Skeletal muscle tissue (tissue), 4 donors: ENCODE results near the gene MAPKAPK5. TPM values are rescaled to one million over a fixed set of nuclear protein-coding genes. Genes with fewer than 3 reads are reported as not detected.
A peak's percentile ranks its signal among the peaks of the same experiment; 100 is the strongest.

Experiments used
- H3K27ac ChIP-seq: one replicate; pipeline ENCODE4 v1.7.0; 2013; ENCODE audit warnings: mild to moderate bottlenecking, low read depth, low read length, inconsistent platforms
- H3K27me3 ChIP-seq, 3 donors: one replicate each; pipeline ENCODE4 v1.7.0; 2013; ENCODE audit warnings: low read length in 3 of 3; ENCODE audit not compliant: control insufficient read depth in 3 of 3, insufficient read depth in 3 of 3
- H3K36me3 ChIP-seq, 3 donors: one replicate each; pipeline ENCODE4 v1.7.0; 2013; ENCODE audit warnings: low read length in 3 of 3; ENCODE audit not compliant: control insufficient read depth in 3 of 3, insufficient read depth in 3 of 3
- H3K4me1 ChIP-seq, 3 donors: one replicate each; pipeline ENCODE4 v1.7.0; 2013; ENCODE audit warnings: low read length in 3 of 3, mild to moderate bottlenecking in 3 of 3; ENCODE audit not compliant: control insufficient read depth in 3 of 3, insufficient read depth in 3 of 3
- H3K4me3 ChIP-seq, 3 donors: one replicate each; pipeline ENCODE4 v1.7.0; 2013; ENCODE audit warnings: low read length in 3 of 3
- H3K9ac ChIP-seq, 3 donors: one replicate each; pipeline ENCODE4 v1.7.0; 2013; ENCODE audit warnings: low read length in 3 of 3, mild to moderate bottlenecking in 3 of 3, moderate library complexity in 2 of 3, low read depth in 1 of 3
- H3K9me3 ChIP-seq, 3 donors: one replicate each; pipeline ENCODE4 v1.7.0; 2013; ENCODE audit warnings: low read length in 3 of 3; ENCODE audit not compliant: control insufficient read depth in 3 of 3
- total RNA-seq: library from RNA; depleted of rRNA; stranded (reverse); fragments of >200 nt; gene quantifications from one replicate; pipeline ENCODE4 v1.2.3, GENCODE V29; 2014
- donor health status: Osteomylitis.

The MAPKAPK5 gene, protein sequence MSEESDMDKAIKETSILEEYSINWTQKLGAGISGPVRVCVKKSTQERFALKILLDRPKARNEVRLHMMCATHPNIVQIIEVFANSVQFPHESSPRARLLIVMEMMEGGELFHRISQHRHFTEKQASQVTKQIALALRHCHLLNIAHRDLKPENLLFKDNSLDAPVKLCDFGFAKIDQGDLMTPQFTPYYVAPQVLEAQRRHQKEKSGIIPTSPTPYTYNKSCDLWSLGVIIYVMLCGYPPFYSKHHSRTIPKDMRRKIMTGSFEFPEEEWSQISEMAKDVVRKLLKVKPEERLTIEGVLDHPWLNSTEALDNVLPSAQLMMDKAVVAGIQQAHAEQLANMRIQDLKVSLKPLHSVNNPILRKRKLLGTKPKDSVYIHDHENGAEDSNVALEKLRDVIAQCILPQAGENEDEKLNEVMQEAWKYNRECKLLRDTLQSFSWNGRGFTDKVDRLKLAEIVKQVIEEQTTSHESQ
- 24.0 TPM for total RNA-seq

DNA sequence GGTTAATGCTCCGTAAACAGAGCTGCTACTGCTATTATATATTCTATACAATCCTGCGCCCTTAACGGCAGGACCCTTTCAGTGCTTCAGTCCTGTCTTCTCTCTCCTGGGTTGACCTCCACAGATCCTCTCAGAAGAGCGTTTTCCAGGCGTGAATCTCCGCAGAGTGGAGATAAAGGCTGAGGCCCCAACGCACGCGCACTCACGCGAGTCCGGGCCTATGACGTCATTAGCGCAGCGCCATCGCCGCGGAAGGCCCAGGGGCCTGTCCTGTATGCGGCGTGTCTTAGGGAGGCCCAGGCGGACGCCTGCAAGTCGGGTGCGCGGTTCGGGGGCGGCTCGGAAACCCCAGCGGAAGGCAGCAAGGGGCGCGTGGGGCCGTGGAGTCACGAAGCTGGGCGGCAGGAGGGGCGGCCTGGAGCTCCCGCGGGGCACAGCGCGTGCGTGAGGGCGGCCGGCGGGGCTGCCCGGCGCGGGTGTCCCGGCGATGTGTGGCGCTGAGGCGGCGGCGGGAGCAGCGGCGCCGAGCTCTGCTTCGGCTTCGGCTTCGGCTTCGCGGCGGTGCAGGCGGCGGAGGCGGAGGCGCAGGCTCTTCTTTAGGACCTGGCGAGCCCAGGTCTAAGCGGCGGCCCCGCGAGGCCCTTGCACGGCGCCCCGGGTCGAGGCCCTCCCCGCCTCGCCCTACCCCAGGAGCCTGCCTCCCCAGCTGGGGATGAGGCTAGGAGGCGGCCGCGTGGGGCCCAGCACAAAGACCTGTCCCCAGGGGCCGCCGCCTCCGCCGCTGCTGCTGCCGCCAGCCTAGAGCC lies at the start of gene MAPKAPK5:
Gene MAPKAPK5, plus strand, starts transcription at position 479 of the 806 bp plus-strand sequence. CDS start 506 bp downstream, outside the sequence.
- Histone ChIP-seq H3K9ac (peak within 1 kb of the TSS; percentile 65 to 98 (median 89)), H3K4me1 (peaks cover 29 to 42% (median 30%) of the 10 kb centered on the region in 3 donors), H3K36me3 (peaks cover 4 to 9% (median 7%) of the 10 kb centered on the region in 3 donors), H3K27me3 (no peaks in the 10 kb centered on the region), H3K4me3 (peak within 1 kb of the TSS; percentile 82 to 92 (median 82)), H3K9me3 (no peaks in the 10 kb centered on the region), H3K27ac (peak within 1 kb of the TSS; percentile 95)

- Histone ChIP-seq H3K9me3 (no peaks in the 10 kb centered on the region), H3K4me1 (peaks cover 0 to 15% (median 12%) of the 10 kb centered on the region in 3 donors), H3K27ac (no peak overlapping the region), H3K9ac (no peak overlapping the region), H3K4me3 (no peak overlapping the region), H3K27me3 (no peaks in the 10 kb centered on the region), H3K36me3 (peaks cover 41 to 53% (median 50%) of the 10 kb centered on the region in 3 donors)
Observed at GRCh38 chr12:111792856-111793235, 49.2 kb upstream of the MAPKAPK5 start.

DNA sequence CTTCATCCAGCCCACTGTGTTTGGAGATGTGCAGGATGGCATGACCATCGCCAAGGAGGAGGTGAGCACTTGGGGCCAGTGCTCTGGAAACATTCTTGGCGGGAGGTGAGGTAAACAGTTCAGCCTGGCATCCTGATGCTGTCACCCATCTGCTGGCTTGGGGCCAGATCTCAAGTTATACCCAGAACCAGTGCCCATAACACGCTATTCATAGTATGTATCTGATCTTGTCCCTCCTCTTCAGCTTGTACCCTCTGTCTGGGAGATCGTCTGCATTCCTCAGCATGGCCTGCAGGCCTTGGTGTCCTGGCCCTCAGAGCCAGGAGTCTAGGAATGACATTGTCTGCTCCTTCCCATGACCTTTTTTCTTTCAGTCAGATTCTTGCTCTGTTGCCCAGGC lies 43.8 kb upstream of the MAPKAPK5 start:
- no peak overlapping the region for H3K4me3 ChIP-seq
- H3K36me3 ChIP-seq, result peaks cover 36 to 44% (median 42%) of the 10 kb centered on the region in 3 donors
- peak overlapping the region in 1 of 3 donors; percentile 40 for H3K9ac ChIP-seq
- no peak overlapping the region for H3K27ac ChIP-seq
- no peaks in the 10 kb centered on the region for H3K9me3 ChIP-seq
- no peaks in the 10 kb centered on the region for H3K27me3 ChIP-seq
- H3K4me1 ChIP-seq, result peaks cover 0 to 7% (median 5%) of the 10 kb centered on the region in 3 donors

DNA sequence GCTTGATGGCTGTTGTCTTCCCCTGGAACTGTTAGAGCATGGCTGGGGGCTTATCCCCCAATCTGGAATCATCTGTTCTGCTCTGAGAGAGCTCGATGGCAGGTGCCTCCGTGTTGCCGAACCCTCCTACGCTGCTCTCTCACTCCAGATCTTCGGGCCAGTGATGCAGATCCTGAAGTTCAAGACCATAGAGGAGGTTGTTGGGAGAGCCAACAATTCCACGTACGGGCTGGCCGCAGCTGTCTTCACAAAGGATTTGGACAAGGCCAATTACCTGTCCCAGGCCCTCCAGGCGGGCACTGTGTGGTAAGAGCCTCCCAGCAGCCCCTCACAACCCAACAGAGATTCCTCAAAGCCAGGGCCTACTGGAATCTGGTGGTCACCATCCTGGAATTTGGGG lies 42.3 kb upstream of the MAPKAPK5 start:
- Histone ChIP-seq H3K9ac (no peak overlapping the region), H3K27me3 (no peaks in the 10 kb centered on the region), H3K27ac (no peak overlapping the region), H3K9me3 (no peaks in the 10 kb centered on the region), H3K4me1 (peaks cover 0 to 7% (median 5%) of the 10 kb centered on the region in 3 donors), H3K4me3 (no peak overlapping the region), H3K36me3 (peaks cover 34 to 43% (median 39%) of the 10 kb centered on the region in 3 donors)

- Histone ChIP-seq H3K4me1 (peaks cover 0 to 3% (median 3%) of the 10 kb centered on the region in 3 donors), H3K36me3 (peaks cover 37 to 45% (median 45%) of the 10 kb centered on the region in 3 donors), H3K4me3 (no peak overlapping the region)
Observed at GRCh38 chr12:111803038-111803626, 38.9 kb upstream of the MAPKAPK5 start.

GRCh38 chr12:111803851-111804250 lies 38.2 kb upstream of the MAPKAPK5 start:
- no peak overlapping the region for H3K9ac ChIP-seq
- no peak overlapping the region for H3K27ac ChIP-seq
- H3K4me3 ChIP-seq, result no peak overlapping the region
- no peaks in the 10 kb centered on the region for H3K4me1 ChIP-seq
- no peaks in the 10 kb centered on the region for H3K9me3 ChIP-seq
- H3K27me3 ChIP-seq, result no peaks in the 10 kb centered on the region
- H3K36me3 ChIP-seq, result peaks cover 37 to 42% (median 42%) of the 10 kb centered on the region in 3 donors

More at GRCh38 chr12:111803038-111803626, 38.9 kb upstream of the MAPKAPK5 start:
- Histone ChIP-seq H3K27me3 (no peaks in the 10 kb centered on the region), H3K9ac (no peak overlapping the region), H3K9me3 (no peaks in the 10 kb centered on the region), H3K27ac (no peak overlapping the region)

DNA sequence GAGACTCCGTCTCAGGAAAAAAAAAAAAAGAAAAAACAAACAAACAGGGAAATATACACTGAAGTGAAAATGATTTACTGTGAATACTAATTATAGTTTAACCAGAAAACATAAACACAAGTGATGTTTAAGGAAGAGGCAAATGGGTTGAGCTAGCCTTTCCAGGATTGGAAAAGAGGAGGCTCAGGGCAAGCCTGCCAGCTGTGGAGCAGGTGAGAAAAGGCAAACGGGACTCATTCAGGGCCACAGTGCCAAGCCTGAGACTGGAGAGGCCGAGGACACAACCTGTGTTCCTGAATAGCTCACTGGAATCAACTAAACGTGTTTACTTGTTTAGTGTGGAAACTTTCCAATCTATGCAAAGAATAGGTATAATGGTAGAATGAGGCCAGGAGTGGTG lies 35.7 kb upstream of the MAPKAPK5 start:
- no peak overlapping the region for H3K4me3 ChIP-seq
- H3K9ac ChIP-seq, result no peak overlapping the region
- no peak overlapping the region for H3K27ac ChIP-seq
- H3K27me3 ChIP-seq, result no peaks in the 10 kb centered on the region
- peaks cover 28 to 39% (median 36%) of the 10 kb centered on the region in 3 donors for H3K36me3 ChIP-seq
- H3K4me1 ChIP-seq, result no peaks in the 10 kb centered on the region
- no peaks in the 10 kb centered on the region for H3K9me3 ChIP-seq

DNA sequence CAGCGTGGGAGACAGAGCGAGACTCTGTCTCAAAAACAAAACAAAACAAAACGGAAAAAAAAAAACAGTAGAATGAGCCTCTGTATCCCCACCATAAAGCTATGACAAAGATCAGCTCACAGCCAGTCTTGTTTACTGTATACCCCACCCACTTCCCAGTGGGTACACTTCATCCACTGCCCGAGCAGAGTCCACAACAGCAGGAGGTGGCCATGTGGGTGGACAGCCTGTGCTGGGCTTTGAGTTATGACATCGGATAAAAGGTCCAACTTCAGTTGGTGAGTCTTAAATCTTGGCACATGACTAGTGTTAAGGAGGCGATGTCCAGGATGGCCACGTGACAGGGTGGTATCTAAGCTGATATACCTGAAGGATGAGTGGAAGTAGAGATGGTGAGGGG lies 34.8 kb upstream of the MAPKAPK5 start:
- Histone ChIP-seq H3K27me3 (no peaks in the 10 kb centered on the region), H3K36me3 (peaks cover 23 to 34% (median 31%) of the 10 kb centered on the region in 3 donors), H3K4me3 (no peak overlapping the region), H3K4me1 (no peaks in the 10 kb centered on the region), H3K9ac (no peak overlapping the region), H3K27ac (no peak overlapping the region), H3K9me3 (no peaks in the 10 kb centered on the region)

DNA sequence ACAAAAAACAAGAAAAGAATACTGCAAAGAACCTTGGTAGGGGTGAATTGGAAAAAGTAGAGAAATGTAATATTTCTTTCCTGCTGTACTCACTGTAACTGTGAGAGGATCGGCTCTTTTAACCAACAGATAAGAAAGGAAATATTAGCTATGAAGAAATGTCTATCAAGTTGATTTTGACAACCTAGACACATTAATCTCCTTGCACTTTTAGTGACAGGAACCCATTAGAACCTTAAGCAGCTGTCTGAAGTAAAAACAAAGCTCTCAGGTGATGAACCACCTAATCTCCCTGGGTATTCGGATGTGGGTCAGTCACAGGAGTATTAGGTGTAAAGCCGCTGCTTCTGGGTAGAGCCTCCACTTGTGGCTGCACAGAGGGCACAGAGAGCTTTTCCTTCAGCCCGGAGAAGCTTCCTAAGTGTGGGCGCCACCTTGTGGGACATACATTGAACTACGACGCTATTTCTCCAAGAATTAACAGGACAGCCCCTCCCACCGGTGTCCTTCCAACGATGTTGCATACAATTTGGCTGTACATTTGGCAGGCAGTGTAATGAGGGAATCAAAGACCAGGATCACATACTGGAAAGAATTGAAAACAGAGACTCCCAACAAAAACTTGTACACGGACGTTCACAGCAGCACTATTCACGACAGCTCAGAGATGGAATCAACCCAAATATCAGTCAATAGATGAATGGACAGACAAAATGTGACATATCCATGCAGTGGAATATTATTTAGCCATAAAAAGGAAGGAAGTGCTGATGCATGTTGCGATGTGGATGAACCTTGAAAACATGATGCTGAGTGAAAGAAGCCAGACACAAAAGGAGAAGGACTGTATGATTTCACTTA lies 28.9 kb upstream of the MAPKAPK5 start:
- Histone ChIP-seq H3K9ac (no peak overlapping the region), H3K27ac (no peak overlapping the region), H3K4me3 (no peak overlapping the region), H3K27me3 (no peaks in the 10 kb centered on the region), H3K36me3 (peaks cover 9 to 12% (median 10%) of the 10 kb centered on the region in 3 donors), H3K4me1 (peaks cover 0 to 3% (median 2%) of the 10 kb centered on the region in 3 donors), H3K9me3 (no peaks in the 10 kb centered on the region)
